Progenitor cell of endocrine pancreas (in vitro differentiated cells): ENCODE results near the gene HOXB3. TPM values are rescaled to one million over a fixed set of nuclear protein-coding genes. Genes with fewer than 3 reads are reported as not detected.

Experiments
- DNase-seq: peaks from one replicate; pipeline ENCODE4 v3.0.0; 2021; ENCODE audit warnings: low spot score; ENCODE audit not compliant: unreplicated experiment
- H3K27ac Mint-ChIP-seq: 2 replicates; pipeline ENCODE4 v1.8.0; 2021; ENCODE audit warnings: mild to moderate bottlenecking, moderate library complexity, mixed read lengths
- H3K27me3 Mint-ChIP-seq: 2 replicates; pipeline ENCODE4 v1.8.0; 2021; ENCODE audit warnings: mixed read lengths
- H3K36me3 Mint-ChIP-seq: 2 replicates; pipeline ENCODE4 v1.8.0; 2022; ENCODE audit warnings: mixed read lengths; ENCODE audit not compliant: insufficient read depth
- H3K4me1 Mint-ChIP-seq: 2 replicates; pipeline ENCODE4 v1.8.0; 2021; ENCODE audit warnings: low read depth, mixed read lengths
- H3K4me3 Mint-ChIP-seq: 2 replicates; pipeline ENCODE4 v1.8.0; 2021; ENCODE audit warnings: low read depth, mild to moderate bottlenecking, moderate library complexity, mixed read lengths
- H3K9me3 Mint-ChIP-seq: 2 replicates; pipeline ENCODE4 v1.8.0; 2021; ENCODE audit warnings: low read depth, mixed read lengths
- total RNA-seq: library from RNA; stranded (reverse); gene quantifications from 2 replicates; pipeline ENCODE4 v1.2.1, GENCODE V29; 2021
- TF ChIP-seq, protein P1 (sequence below): fragments of 200-600 bp; sonication (generic); IDR thresholded peaks from one replicate; pipeline ENCODE4 v1.5.0; 2021; ENCODE audit warnings: antibody characterized with exemption, mild to moderate bottlenecking; ENCODE audit not compliant: unreplicated experiment

The HOXB3 gene
- total RNA-seq, 1 donor from 2014 or later, result 19.4 TPM

DNA sequence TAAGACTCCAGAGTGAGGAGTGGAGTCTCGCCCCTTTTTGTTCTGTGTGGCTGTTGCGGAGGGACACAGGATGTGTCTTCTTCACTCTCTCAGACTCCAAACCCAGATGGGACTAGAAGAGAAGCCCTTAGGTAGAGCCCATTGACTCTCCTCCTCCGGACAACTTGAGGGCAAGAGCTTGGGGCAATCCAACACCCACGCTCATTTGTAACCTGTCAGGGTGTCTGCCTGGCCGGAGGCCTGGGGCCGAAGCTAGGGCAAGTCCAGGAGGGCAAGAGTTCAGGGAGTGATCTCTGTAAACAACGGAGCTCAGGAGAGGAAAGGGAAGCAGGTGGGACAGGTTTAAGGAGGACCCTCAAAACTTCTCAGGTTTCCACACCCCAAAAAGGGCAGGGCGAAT lies 57.8 kb downstream of the HOXB3 start:
- Mint-ChIP-seq H3K27ac (peak overlapping the region; percentile 59), H3K27me3 (peaks cover 55% of the 10 kb centered on the region), H3K36me3 (no peaks in the 10 kb centered on the region), H3K4me1 (peaks cover 10% of the 10 kb centered on the region), H3K4me3 (no peak overlapping the region), H3K9me3 (no peaks in the 10 kb centered on the region)
- no peak for DNase-seq
- TF ChIP-seq, protein P1, sequence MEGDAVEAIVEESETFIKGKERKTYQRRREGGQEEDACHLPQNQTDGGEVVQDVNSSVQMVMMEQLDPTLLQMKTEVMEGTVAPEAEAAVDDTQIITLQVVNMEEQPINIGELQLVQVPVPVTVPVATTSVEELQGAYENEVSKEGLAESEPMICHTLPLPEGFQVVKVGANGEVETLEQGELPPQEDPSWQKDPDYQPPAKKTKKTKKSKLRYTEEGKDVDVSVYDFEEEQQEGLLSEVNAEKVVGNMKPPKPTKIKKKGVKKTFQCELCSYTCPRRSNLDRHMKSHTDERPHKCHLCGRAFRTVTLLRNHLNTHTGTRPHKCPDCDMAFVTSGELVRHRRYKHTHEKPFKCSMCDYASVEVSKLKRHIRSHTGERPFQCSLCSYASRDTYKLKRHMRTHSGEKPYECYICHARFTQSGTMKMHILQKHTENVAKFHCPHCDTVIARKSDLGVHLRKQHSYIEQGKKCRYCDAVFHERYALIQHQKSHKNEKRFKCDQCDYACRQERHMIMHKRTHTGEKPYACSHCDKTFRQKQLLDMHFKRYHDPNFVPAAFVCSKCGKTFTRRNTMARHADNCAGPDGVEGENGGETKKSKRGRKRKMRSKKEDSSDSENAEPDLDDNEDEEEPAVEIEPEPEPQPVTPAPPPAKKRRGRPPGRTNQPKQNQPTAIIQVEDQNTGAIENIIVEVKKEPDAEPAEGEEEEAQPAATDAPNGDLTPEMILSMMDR, result no peak

DNA sequence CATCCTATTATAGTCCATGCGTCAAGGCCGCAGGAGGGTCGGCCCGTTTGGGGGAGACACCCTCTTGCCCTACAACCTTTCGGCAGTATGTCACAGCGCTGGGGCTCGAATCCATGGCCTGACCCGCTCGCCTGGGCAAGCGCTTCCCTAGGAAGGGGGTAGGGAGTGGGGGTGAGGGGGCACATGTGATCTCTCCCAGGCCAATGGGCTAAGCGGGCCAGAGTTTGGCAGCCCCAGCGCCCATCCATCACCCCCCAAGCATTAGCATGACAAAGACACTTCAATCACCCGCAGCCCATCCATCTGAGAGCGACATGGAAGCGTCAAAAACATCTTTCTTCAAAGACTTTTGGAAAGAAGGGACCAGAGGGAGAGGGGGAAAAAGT lies 59.2 kb downstream of the HOXB3 start, which contains the start of gene HOXB1:
TSS of gene HOXB1 (minus strand) at position 125 of the 386 bp plus-strand sequence. CDS start at position 18, 107 bp downstream.
- Mint-ChIP-seq H3K9me3 (no peaks in the 10 kb centered on the region), H3K4me1 (peaks cover 14% of the 10 kb centered on the region), H3K27me3 (peaks cover 59% of the 10 kb centered on the region), H3K36me3 (no peaks in the 10 kb centered on the region), H3K4me3 (peak within 1 kb of the TSS; percentile 6), H3K27ac (peak within 1 kb of the TSS; percentile 49)
- TF ChIP-seq, protein P1, result no peak
- no peak for DNase-seq

DNA sequence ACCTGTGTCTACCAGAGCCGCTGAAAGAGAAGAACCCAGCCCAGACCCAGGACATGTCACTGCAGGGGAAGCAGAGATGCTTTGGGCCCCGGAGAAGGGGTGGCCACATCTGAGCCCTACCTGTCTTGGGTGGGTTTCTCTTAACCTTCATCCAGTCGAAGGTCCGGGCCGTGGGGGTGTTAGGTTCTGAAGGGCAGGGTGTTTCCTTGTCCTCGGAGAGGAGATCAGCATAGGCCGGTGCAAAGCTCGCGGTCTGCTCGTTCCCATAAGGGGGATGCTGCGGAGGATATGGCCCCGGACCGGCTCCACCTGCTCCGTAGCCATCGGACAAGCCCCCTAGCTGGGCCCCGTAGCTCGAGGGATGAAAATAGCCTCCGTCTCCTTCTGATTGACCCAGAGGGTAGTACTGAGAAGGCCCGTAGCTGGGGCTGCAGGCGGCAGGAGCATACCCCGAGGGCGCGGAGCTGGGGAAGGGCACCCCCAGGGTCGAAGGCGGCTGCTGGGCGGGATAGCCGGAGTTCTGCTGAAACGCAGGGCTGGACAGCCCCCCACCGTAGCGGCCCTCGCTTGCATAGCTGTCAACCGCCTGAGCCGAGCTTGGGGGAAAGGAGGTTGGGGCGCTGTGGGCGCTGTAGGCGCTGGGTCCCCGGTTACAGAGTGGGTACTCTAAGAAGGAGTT lies 59.7 kb downstream of the HOXB3 start:
- Mint-ChIP-seq H3K27me3 (peaks cover 63% of the 10 kb centered on the region), H3K4me1 (peaks cover 14% of the 10 kb centered on the region), H3K36me3 (no peaks in the 10 kb centered on the region), H3K4me3 (peak overlapping the region; percentile 6), H3K27ac (peak overlapping the region; percentile 49), H3K9me3 (no peaks in the 10 kb centered on the region)
- DNase-seq, result no peak
- TF ChIP-seq, protein P1, result no peak

DNA sequence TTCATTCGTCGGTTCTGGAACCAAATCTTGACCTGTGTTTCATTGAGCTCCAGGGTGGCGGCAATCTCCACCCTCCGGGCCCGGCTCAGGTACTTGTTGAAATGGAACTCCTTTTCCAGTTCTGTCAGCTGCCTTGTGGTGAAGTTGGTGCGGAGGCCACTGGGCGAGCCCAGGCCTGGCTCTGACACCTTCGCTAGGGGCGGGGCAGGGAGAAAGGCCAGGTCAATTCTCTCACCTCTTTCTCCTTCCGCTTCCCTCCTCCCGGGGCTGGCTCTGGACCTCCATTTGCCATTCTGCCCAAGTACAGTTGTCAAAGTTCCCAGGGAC lies 60.4 kb downstream of the HOXB3 start:
- TF ChIP-seq, protein P1, result no peak
- peaks cover 68% of the 10 kb centered on the region for H3K27me3 Mint-ChIP-seq
- H3K4me1 Mint-ChIP-seq, result peaks cover 14% of the 10 kb centered on the region
- no peak for DNase-seq
- peak overlapping the region; percentile 62 for H3K27ac Mint-ChIP-seq
- no peaks in the 10 kb centered on the region for H3K36me3 Mint-ChIP-seq
- peak overlapping the region; percentile 25 for H3K4me3 Mint-ChIP-seq
- H3K9me3 Mint-ChIP-seq, result no peaks in the 10 kb centered on the region

DNA sequence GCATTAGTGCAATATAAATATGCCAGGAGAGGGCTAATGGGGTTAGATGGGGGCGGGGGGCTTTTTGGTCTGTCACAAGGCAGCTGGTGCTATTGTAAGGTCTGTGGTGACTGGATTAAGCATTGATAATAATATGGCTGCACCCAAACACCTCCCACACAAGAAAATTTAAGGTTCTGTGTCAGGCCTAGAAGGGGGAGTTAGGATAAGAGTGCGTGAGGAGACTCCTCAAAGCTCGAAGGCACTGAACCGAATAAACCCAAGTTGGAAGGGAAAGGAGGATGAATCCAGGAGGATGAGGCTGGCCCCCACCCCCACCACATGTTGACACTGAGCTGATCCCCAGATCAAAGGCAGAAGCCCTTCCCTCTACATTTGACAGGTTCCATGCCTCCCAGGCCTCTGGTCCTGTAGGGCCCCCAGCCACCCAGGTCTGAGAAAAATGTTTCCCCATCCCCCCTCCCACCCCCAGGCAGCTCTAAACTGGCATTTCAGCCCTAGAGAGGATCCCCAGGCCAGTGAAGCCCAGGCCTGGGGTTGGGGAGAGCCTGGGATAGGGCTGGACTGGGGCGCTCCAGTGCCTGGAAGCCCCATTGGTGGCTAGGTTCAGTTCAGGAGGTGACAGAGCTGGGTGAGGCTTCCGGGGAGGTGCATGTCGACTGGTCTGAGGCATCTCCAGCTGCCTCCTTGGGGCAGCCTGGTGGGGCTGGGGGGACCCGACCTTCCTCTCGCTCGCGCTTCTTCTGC lies 60.9 kb downstream of the HOXB3 start:
- H3K9me3 Mint-ChIP-seq, result no peaks in the 10 kb centered on the region
- H3K27ac Mint-ChIP-seq, result peak overlapping the region; percentile 62
- TF ChIP-seq, protein P1, result no peak
- peaks cover 64% of the 10 kb centered on the region for H3K27me3 Mint-ChIP-seq
- DNase-seq, result no peak
- H3K4me3 Mint-ChIP-seq, result peak overlapping the region; percentile 25
- peaks cover 14% of the 10 kb centered on the region for H3K4me1 Mint-ChIP-seq
- no peaks in the 10 kb centered on the region for H3K36me3 Mint-ChIP-seq
